H9 (cell line): ENCODE data around the gene SEMA3F. TPM values are rescaled to one million over a fixed set of nuclear protein-coding genes. Genes with fewer than 3 reads are reported as not detected.

Source experiments
- DNase-seq: peaks from one replicate; pipeline ENCODE4 v3.0.0-alpha.2; 2017
- H2AFZ ChIP-seq: one replicate; pipeline ENCODE4 v1.6.1; 2013; ENCODE audit warnings: mild to moderate bottlenecking, low read length, control low read depth, moderate library complexity
- H2AK5ac ChIP-seq: 2 replicates; pipeline ENCODE4 v1.6.1; 2013; ENCODE audit warnings: low read length, control low read depth, mixed read lengths; ENCODE audit not compliant: insufficient read length
- H2BK120ac ChIP-seq: one replicate; pipeline ENCODE4 v1.6.1; 2013; ENCODE audit warnings: low read depth, mild to moderate bottlenecking, low read length, control low read depth, inconsistent platforms; ENCODE audit not compliant: poor library complexity, severe bottlenecking
- H2BK12ac ChIP-seq: 2 replicates; pipeline ENCODE4 v1.6.1; 2013; ENCODE audit warnings: low read length, control low read depth, mixed read lengths, low read depth; ENCODE audit not compliant: insufficient read length
- H2BK15ac ChIP-seq: 2 replicates; pipeline ENCODE4 v1.6.1; 2013; ENCODE audit warnings: low read depth, low read length, control low read depth
- H2BK20ac ChIP-seq: one replicate; pipeline ENCODE4 v1.6.1; 2013; ENCODE audit warnings: low read depth, mild to moderate bottlenecking, low read length, control low read depth, inconsistent platforms; ENCODE audit not compliant: poor library complexity, severe bottlenecking
- H2BK5ac ChIP-seq: 2 replicates; pipeline ENCODE4 v1.6.1; 2013; ENCODE audit warnings: low read length, control low read depth, mixed read lengths; ENCODE audit not compliant: insufficient read length
- H3K14ac ChIP-seq: 2 replicates; pipeline ENCODE4 v1.6.1; 2013; ENCODE audit warnings: low read length, control low read depth; ENCODE audit not compliant: insufficient read depth
- H3K18ac ChIP-seq: 2 replicates; pipeline ENCODE4 v1.6.1; 2013; ENCODE audit warnings: low read depth, mild to moderate bottlenecking, mixed read lengths, low read length, control low read depth; ENCODE audit not compliant: insufficient read length
- H3K23ac ChIP-seq: 2 replicates; pipeline ENCODE4 v1.6.1; 2013; ENCODE audit warnings: low read length, control low read depth, mixed read lengths, low read depth; ENCODE audit not compliant: insufficient read length
- H3K23me2 ChIP-seq: 2 replicates; pipeline ENCODE4 v1.6.1; 2013; ENCODE audit warnings: low read depth, mild to moderate bottlenecking, mixed read lengths, low read length, control low read depth; ENCODE audit not compliant: insufficient read length, poor library complexity, severe bottlenecking
- H3K27ac ChIP-seq: 2 replicates; pipeline ENCODE4 v1.5.1; 2013; ENCODE audit warnings: low read length, control low read depth, mixed read lengths, low read depth; ENCODE audit not compliant: insufficient read length
- H3K27me3 ChIP-seq: 2 replicates; pipeline ENCODE4 v1.6.1; 2013; ENCODE audit warnings: low read length, control low read depth, inconsistent platforms; ENCODE audit not compliant: insufficient read depth
- H3K4ac ChIP-seq: 2 replicates; pipeline ENCODE4 v1.6.1; 2013; ENCODE audit warnings: low read depth, mild to moderate bottlenecking, control low read depth, inconsistent platforms, low read length, moderate library complexity
- H3K4me1 ChIP-seq: 2 replicates; pipeline ENCODE4 v1.6.1; 2013; ENCODE audit warnings: low read length, control low read depth, inconsistent platforms; ENCODE audit not compliant: insufficient read depth
- H3K4me2 ChIP-seq: 2 replicates; pipeline ENCODE4 v1.6.1; 2013; ENCODE audit warnings: low read length, control low read depth, mixed read lengths; ENCODE audit not compliant: insufficient read length, insufficient read depth
- H3K56ac ChIP-seq: 2 replicates; pipeline ENCODE4 v1.6.1; 2013; ENCODE audit warnings: low read depth, mild to moderate bottlenecking, mixed read lengths, low read length, control low read depth; ENCODE audit not compliant: insufficient read length
- H3K79me1 ChIP-seq: 2 replicates; pipeline ENCODE4 v1.6.1; 2013; ENCODE audit warnings: low read depth, mild to moderate bottlenecking, moderate library complexity, low read length, control low read depth, inconsistent platforms; ENCODE audit not compliant: insufficient read depth, poor library complexity, severe bottlenecking
- H3K79me2 ChIP-seq: 2 replicates; pipeline ENCODE4 v1.6.1; 2013; ENCODE audit warnings: low read length, control low read depth, inconsistent platforms; ENCODE audit not compliant: insufficient read depth
- H3K9ac ChIP-seq: 2 replicates; pipeline ENCODE4 v1.6.1; 2013; ENCODE audit warnings: low read length, control low read depth, mixed read lengths; ENCODE audit not compliant: insufficient read length; ENCODE audit errors: extremely low read depth
- H3K9me3 ChIP-seq: one replicate; pipeline ENCODE4 v1.6.1; 2013; ENCODE audit warnings: low read depth, low read length, inconsistent platforms; ENCODE audit not compliant: control insufficient read depth
- H3T11ph ChIP-seq: one replicate; pipeline ENCODE4 v1.6.1; 2013; ENCODE audit warnings: mild to moderate bottlenecking, low read length, control low read depth, inconsistent platforms
- H4K20me1 ChIP-seq: one replicate; pipeline ENCODE4 v1.6.1; 2013; ENCODE audit not compliant: control insufficient read depth, insufficient read length, insufficient read depth
- H4K5ac ChIP-seq: 2 replicates; pipeline ENCODE4 v1.6.1; 2013; ENCODE audit warnings: low read depth, mild to moderate bottlenecking, mixed read lengths, low read length, control low read depth; ENCODE audit not compliant: insufficient read length
- H4K8ac ChIP-seq: replicated peaks from 2 replicates; pipeline ENCODE4 v1.6.1; 2013; ENCODE audit warnings: low read length, control low read depth, mixed read lengths, low read depth; ENCODE audit not compliant: insufficient read length
- H4K91ac ChIP-seq: 2 replicates; pipeline ENCODE4 v1.6.1; 2013; ENCODE audit warnings: low read depth, mild to moderate bottlenecking, moderate library complexity, mixed read lengths, low read length, control low read depth; ENCODE audit not compliant: insufficient read length
- H3K27ac Mint-ChIP-seq, 3 experiments: 2 replicates in 2 of 3; 3 replicates in 1 of 3; pipeline ENCODE4 v1.8.0; 2020 to 2021; ENCODE audit warnings: mixed read lengths in 3 of 3, mild to moderate bottlenecking in 1 of 3, moderate library complexity in 1 of 3
- H3K27me3 Mint-ChIP-seq: 2 replicates; pipeline ENCODE4 v1.8.0; 2021; ENCODE audit warnings: low read depth, mild to moderate bottlenecking, moderate library complexity, mixed read lengths
- H3K36me3 Mint-ChIP-seq, 3 experiments: 2 replicates in 2 of 3; 3 replicates in 1 of 3; pipeline ENCODE4 v1.8.0; 2020 to 2021; ENCODE audit warnings: low read depth in 3 of 3, mixed read lengths in 3 of 3; ENCODE audit not compliant: insufficient read depth in 1 of 3
- H3K4me1 Mint-ChIP-seq, 2 experiments: 2 replicates each; pipeline ENCODE4 v1.8.0; 2020; ENCODE audit warnings: mixed read lengths in 2 of 2
- H3K4me3 Mint-ChIP-seq, 2 experiments: 2 replicates in 1 of 2; 3 replicates in 1 of 2; pipeline ENCODE4 v1.8.0; 2020 to 2021; ENCODE audit warnings: mild to moderate bottlenecking in 2 of 2, mixed read lengths in 2 of 2, moderate library complexity in 1 of 2
- H3K9me3 Mint-ChIP-seq, 2 experiments: 2 replicates in 1 of 2; 3 replicates in 1 of 2; pipeline ENCODE4 v1.8.0; 2020; ENCODE audit warnings: mild to moderate bottlenecking in 2 of 2, mixed read lengths in 2 of 2, moderate library complexity in 1 of 2
- WGBS: extraction: QIAGEN DNeasy Blood & Tissue Kit; methylation state at CpG from one replicate; pipeline ENCODE4 v1.1.7; 2013; ENCODE audit warnings: missing lambda C conversion rate, low lambda C conversion rate, mixed read lengths; ENCODE audit not compliant: insufficient read length; ENCODE audit errors: extremely low coverage; 5-methylcytosine and 5-hydroxymethylcytosine counted together
- total RNA-seq: library from RNA; stranded (reverse); gene quantifications from 2 replicates; pipeline ENCODE4 v1.2.1, GENCODE V29; 2021
- TF ChIP-seq, protein P1 (sequence below): fragments of 200-600 bp; sonication (generic); conservative IDR thresholded peaks from 3 replicates; pipeline ENCODE4 v1.8.0; 2021; ENCODE audit warnings: antibody characterized with exemption, mild to moderate bottlenecking

The SEMA3F gene
- total RNA-seq, 1 experiment from 2014 or later, result 14.3 TPM

DNA sequence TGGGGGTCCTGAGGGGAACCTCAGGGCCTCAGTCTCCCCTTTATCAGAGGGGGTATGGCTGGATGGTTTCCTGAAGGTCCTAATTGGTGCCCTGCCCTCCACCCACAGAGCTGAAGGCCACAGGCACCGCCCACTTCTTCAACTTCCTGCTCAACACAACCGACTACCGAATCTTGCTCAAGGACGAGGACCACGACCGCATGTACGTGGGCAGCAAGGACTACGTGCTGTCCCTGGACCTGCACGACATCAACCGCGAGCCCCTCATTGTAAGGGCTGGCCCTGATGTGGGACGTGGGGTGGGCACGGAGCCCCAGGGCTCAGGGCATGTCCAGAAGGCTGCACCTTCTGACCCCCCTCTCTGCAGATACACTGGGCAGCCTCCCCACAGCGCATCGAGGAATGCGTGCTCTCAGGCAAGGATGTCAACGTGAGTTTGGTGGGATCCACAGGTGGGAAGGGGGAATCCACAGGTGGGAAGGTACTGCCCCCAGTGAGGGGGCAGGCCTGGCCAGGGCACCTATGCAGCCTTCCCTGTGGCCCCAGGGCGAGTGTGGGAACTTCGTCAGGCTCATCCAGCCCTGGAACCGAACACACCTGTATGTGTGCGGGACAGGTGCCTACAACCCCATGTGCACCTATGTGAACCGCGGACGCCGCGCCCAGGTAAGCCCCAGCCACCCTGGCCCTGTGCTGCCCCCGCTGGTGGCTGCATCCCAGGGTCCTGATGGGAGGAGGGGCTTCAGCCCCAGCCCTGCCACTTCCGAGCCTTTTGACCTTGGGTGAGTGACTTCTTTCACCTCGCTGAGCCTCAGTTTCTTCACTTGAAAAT is 18.8 kb downstream of the SEMA3F start:
- TF ChIP-seq, protein P1, sequence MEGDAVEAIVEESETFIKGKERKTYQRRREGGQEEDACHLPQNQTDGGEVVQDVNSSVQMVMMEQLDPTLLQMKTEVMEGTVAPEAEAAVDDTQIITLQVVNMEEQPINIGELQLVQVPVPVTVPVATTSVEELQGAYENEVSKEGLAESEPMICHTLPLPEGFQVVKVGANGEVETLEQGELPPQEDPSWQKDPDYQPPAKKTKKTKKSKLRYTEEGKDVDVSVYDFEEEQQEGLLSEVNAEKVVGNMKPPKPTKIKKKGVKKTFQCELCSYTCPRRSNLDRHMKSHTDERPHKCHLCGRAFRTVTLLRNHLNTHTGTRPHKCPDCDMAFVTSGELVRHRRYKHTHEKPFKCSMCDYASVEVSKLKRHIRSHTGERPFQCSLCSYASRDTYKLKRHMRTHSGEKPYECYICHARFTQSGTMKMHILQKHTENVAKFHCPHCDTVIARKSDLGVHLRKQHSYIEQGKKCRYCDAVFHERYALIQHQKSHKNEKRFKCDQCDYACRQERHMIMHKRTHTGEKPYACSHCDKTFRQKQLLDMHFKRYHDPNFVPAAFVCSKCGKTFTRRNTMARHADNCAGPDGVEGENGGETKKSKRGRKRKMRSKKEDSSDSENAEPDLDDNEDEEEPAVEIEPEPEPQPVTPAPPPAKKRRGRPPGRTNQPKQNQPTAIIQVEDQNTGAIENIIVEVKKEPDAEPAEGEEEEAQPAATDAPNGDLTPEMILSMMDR, result peak; percentile 56
- Mint-ChIP-seq H3K27ac (peak overlapping the region; percentile 56 to 94 (median 81); a peak in 3 of 7 replicates), H3K9me3 (no peaks in the 10 kb centered on the region), H3K27me3 (no peaks in the 10 kb centered on the region), H3K4me3 (no peak overlapping the region), H3K36me3 (peaks cover 13 to 39% (median 18%) of the 10 kb centered on the region in 3 experiments; a peak in 6 of 7 replicates), H3K4me1 (peaks cover 7 to 13% of the 10 kb centered on the region in 2 experiments)
- no peaks in the 10 kb centered on the region for H3K9me3 ChIP-seq
- H2AFZ ChIP-seq, result no peak overlapping the region
- no peaks in the 10 kb centered on the region for H4K20me1 ChIP-seq
- no CpG with 5 or more reads among the region's 29 CpGs for WGBS
- H2BK12ac ChIP-seq, result no peak overlapping the region
- no peak overlapping the region for H3K18ac ChIP-seq
- H3K14ac ChIP-seq, result no peak overlapping the region
- no peak overlapping the region for H2BK15ac ChIP-seq
- no peak overlapping the region for H4K5ac ChIP-seq
- no peak overlapping the region for H3K4me2 ChIP-seq
- H3K27me3 ChIP-seq, result no peaks in the 10 kb centered on the region
- H3K79me2 ChIP-seq, result no peaks in the 10 kb centered on the region
- H4K91ac ChIP-seq, result no peak overlapping the region
- H3K23ac ChIP-seq, result no peak overlapping the region
- no peak overlapping the region for H3K9ac ChIP-seq
- H3T11ph ChIP-seq, result no peak overlapping the region
- H3K56ac ChIP-seq, result no peak overlapping the region
- no peak overlapping the region for H4K8ac ChIP-seq
- DNase-seq, result no peak
- H3K23me2 ChIP-seq, result no peaks in the 10 kb centered on the region
- H3K27ac ChIP-seq, result no peak overlapping the region
- no peaks in the 10 kb centered on the region for H3K4me1 ChIP-seq
- no peak overlapping the region for H2BK120ac ChIP-seq
- H2AK5ac ChIP-seq, result no peak overlapping the region
- no peak overlapping the region for H2BK20ac ChIP-seq
- H3K79me1 ChIP-seq, result no peaks in the 10 kb centered on the region
- no peak overlapping the region for H2BK5ac ChIP-seq
- H3K4ac ChIP-seq, result no peak overlapping the region
